AG04450 (cell line): ENCODE results near the gene ASB7. TPM values are rescaled to one million over a fixed set of nuclear protein-coding genes. Genes with fewer than 3 reads are reported as not detected.
"Not testable (repeated sequence)": the region's sequence is repeated elsewhere in the genome, so short reads cannot be mapped to it uniquely, and the experiment has no call there.

Experiments used
- CTCF ChIA-PET: fragments of 300-600, 350-600 bp; formaldehyde crosslinking; extraction: SDS; loops from one replicate; lab custom pipeline; 2022; ENCODE audit warnings: antibody characterized with exemption, inconsistent platforms; lab: Charles Lee
- POLR2A ChIA-PET: fragments of 350-600 bp; formaldehyde crosslinking; extraction: SDS; loops from one replicate; lab custom pipeline; 2021; ENCODE audit warnings: antibody characterized with exemption, inconsistent platforms; lab: Yijun Ruan, JAX
- DNase-seq: peaks from one replicate; pipeline ENCODE4 v3.0.0-alpha.2; 2011; ENCODE audit warnings: low read depth, low spot score
- H3K27ac ChIP-seq: one replicate; pipeline ENCODE4 v1.5.1; 2012; ENCODE audit warnings: low read depth, low read length, control low read depth
- H3K27me3 ChIP-seq: one replicate; pipeline ENCODE4 v1.6.0; 2012; ENCODE audit warnings: low read length; ENCODE audit not compliant: control insufficient read depth, insufficient read depth
- H3K4me3 ChIP-seq: 2 replicates; pipeline ENCODE4 v1.5.1; 2011; ENCODE audit warnings: mild to moderate bottlenecking, low read depth, low read length, control low read depth
- H3K9me3 ChIP-seq: 2 replicates; pipeline ENCODE4 v1.5.1; 2012; ENCODE audit warnings: low read length; ENCODE audit not compliant: control insufficient read depth, insufficient read depth
- CTCF ChIP-seq: IDR thresholded peaks from 2 replicates; pipeline ENCODE4 v1.5.1; 2011; ENCODE audit warnings: low read depth, low read length, control low read depth, inconsistent platforms
- polyA plus RNA-seq: library from polyadenylated mRNA; depleted of rRNA; stranded (reverse); fragments of >200 nt; gene quantifications from 2 replicates; pipeline ENCODE4 v1.2.3, GENCODE V29; 2011

Gene ASB7
- polyA plus RNA-seq, 1 experiment, result 13.4 TPM

DNA sequence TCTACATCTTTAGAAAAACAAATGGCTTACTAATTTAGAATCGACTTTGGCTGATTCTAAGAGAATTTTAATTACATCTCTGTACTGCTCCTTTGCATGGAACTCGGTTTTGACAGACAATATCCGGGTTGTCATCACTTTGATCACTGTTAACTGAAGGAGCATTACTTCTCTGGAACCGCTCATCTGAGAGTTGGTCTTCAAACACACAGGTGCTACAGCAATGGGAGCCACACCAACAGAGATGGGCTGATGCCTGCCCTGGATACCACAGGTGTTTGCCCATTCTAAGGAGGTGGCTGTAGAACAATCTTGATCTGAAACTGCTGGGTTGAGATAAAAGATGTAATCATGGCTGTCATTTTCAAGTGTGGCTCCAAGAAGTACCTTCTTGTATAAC, 22.0 kb upstream of the ASB7 start:
- Histone ChIP-seq H3K27me3 (no peaks in the 10 kb centered on the region), H3K27ac (no peak overlapping the region), H3K9me3 (no peaks in the 10 kb centered on the region), H3K4me3 (no peak overlapping the region)
- ChIA-PET CTCF (interaction anchor here (0.9 kb wide), 1 partner anchor 8 kb away, joined by 3 read pairs; no protein-coding TSS in a partner anchor), POLR2A (no interaction called here)
- no peak for TF ChIP-seq CTCF
- no peak for DNase-seq

GRCh38 chr15:100588638-100589242, 13.6 kb upstream of the ASB7 start:
- DNase-seq, result no peak
- ChIA-PET CTCF (interaction anchor here (1.1 kb wide), 1 partner anchor 17 kb away, joined by 4 read pairs; no protein-coding TSS in a partner anchor), POLR2A (no interaction called here)
- H3K27ac ChIP-seq, result no peak overlapping the region
- H3K4me3 ChIP-seq, result no peak overlapping the region
- no peaks in the 10 kb centered on the region for H3K27me3 ChIP-seq
- no peak for TF ChIP-seq CTCF
- peaks cover 7% of the 10 kb centered on the region for H3K9me3 ChIP-seq

DNA sequence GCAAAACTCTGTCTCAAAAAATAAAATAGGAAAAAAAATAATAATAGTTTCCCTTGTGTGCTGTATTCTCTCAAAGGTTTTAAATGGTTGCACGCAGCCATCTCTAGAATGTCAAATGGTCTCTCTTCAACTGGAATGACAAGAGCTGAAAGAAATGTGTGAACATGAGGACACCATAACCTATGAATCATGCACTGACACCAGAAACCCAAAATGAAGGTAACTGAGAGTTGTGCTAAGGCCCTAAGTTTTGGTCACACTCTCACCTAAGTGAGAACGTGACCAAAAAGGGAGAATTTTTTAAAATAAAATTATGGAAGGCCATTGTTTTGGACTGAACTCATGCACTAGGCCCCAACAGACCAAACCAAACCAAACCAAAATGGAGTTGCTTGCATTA, 11.2 kb upstream of the ASB7 start:
- not testable (repeated sequence) for H3K9me3 ChIP-seq

DNA sequence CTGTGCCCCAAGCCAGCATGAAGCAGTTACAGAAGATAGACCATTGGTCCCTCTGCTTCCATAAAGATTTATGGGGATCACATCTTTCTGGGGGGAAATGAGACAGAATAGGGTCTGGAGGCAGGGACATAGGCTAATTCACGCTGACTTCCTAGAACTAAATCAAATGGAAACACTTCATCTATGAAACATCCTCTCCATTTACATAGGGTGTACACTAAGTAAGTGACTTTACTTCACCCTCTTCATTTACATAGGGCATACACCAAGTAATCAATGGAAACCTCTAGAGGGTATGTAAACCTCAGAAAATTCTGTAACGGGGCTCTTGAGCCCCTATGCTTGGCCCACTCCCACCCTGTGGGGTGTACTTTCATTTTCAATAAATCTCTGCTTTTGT, 10.6 kb upstream of the ASB7 start:
- TF ChIP-seq CTCF, result no peak
- no peaks in the 10 kb centered on the region for H3K27me3 ChIP-seq
- H3K9me3 ChIP-seq, result peaks cover 6% of the 10 kb centered on the region
- ChIA-PET CTCF (interaction anchor here (1.3 kb wide), 1 partner anchor 19 kb away, joined by 3 read pairs; no protein-coding TSS in a partner anchor), POLR2A (no interaction called here)
- DNase-seq, result no peak
- no peak overlapping the region for H3K4me3 ChIP-seq
- no peak overlapping the region for H3K27ac ChIP-seq

More for the DNA sequence above, 11.2 kb upstream of the ASB7 start:
- CTCF ChIA-PET, result interaction anchor here (1.3 kb wide), 1 partner anchor 19 kb away, joined by 3 read pairs; no protein-coding TSS in a partner anchor
- DNase-seq, H3K27ac ChIP-seq, POLR2A ChIA-PET, H3K4me3 ChIP-seq, H3K27me3 ChIP-seq: not testable (repeated sequence)

DNA sequence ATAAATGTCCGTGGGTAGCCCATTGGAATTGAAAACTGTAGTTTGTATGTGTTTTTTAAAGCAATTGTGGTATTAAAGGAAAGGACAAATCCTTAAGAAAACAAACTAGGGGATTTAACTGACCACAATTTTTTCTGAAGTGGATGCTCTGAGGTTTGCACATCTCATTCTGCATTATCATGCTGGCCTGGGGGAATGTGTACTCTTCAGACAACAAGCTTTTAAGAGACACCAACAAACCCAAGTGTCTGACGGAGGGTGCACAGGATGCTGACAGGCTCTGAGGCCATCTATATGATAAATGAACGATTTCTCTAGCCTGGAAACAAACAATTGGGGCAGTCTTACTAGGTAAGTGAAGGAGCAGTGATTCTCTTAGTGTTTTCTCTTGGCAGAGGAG, 9.5 kb upstream of the ASB7 start:
- H3K4me3 ChIP-seq, result no peak overlapping the region
- ChIA-PET POLR2A (no interaction called here), CTCF (interaction anchor here (1.2 to 1.5 kb wide), 2 partner anchors 415 to 1049 kb away, joined by 3 read pairs; no protein-coding TSS in a partner anchor)
- no peak for TF ChIP-seq CTCF
- no peak for DNase-seq
- H3K27me3 ChIP-seq, result no peaks in the 10 kb centered on the region
- no peak overlapping the region for H3K27ac ChIP-seq
- peaks cover 2% of the 10 kb centered on the region; the same call in 1 of the 2 replicates for H3K9me3 ChIP-seq
